ENCODE data around the gene RGS7.
A peak's percentile ranks its signal among the peaks of the same experiment; 100 is the strongest.

RGS7 gene

DNA sequence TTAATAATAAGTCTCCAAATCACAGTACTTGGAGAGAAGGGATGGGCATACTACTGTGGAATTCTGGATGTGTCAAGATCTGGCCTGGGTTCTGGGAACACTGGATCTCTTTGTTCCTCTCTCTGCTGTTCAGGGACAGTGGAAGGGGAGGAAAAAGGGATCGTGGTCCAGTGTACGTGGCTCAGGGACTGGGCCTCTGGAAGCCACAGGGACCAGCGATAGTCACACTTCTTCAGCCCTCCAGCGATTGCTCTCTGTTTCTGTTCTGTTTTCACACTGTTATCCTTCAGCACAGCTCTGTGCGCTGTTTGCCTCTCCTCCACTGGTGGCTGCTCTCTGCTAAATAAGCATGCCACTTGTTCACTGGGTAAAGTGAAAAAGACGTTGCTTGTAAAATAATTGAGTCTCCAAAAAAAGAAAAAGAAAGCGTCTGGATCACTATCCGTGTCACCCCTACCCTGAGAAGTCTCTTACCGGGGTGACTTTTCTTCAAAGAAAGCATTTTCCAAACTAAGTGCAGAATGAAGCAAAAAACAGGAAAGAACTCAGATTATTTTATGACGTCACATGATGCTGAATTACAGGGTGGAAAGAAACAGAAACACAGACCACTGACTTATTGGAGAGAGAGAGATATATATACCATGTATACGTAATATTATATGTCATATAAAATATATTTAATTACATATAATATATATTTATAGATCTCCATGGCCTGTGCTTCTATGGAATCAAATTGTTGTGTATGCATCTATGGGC, 279.4 kb downstream of the RGS7 start:
- DNase-seq (ENCODE audit: low spot score), result peak; percentile 81

DNA sequence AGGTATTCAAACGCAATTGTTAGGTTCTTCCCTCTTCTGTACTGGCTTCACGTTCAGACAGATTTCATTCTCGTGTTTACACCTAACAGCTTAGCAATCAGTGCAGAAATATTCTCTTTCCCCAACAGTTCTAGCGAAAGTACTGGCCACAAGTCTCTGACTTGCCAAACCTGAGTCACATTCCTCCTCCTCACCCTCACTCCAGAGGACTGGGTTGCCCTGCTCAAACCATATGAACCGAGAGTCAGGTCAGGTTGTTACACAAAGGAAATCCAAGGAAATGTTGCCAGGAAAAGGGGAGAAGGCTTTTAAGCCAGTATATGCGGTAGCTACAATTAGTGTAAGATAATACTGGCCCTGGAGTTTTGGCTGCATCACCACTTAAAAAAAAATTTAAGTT, 282.5 kb downstream of the RGS7 start:
- no peak for DNase-seq (ENCODE audit: low spot score)

DNA sequence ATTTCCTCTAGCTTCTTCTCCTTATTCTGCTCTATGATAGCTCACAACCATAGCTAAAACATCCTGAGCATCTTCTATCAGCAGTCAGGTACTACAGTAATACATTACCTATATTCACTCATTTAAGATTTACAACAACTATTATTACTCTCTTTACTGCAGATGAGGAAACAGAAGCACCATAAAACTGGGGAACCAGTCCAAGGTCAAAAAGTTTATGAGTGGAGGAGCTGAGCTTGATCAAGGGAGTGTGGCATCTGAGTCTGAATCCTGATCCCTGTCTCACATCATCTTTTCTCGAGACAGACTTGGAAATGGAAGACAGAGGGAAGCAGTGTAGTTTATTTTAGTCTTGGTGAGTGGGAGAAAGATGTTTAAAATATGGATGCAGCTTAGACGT, 288.6 kb downstream of the RGS7 start:
- no peak for DNase-seq (ENCODE audit: low spot score)

DNA sequence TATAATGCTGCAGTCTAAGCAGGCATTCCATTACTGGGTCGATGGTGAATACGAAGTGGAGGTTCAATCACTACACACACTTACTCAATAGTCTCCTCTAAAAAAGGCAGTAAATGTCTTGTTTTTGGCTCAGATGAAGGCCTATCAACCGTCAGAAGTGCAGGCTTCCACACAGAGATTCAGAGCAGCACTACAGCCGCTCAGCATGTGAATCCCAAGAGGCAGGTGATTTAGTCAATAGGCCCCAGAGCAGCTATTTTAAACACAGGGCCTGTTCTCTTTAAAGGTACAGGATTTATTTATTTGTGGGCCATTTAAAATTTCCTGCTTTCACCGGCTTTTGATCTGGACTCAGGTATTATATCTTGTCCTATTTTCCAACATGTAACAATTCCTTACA, 293.7 kb downstream of the RGS7 start:
- no peak for DNase-seq (ENCODE audit: low spot score)

DNA sequence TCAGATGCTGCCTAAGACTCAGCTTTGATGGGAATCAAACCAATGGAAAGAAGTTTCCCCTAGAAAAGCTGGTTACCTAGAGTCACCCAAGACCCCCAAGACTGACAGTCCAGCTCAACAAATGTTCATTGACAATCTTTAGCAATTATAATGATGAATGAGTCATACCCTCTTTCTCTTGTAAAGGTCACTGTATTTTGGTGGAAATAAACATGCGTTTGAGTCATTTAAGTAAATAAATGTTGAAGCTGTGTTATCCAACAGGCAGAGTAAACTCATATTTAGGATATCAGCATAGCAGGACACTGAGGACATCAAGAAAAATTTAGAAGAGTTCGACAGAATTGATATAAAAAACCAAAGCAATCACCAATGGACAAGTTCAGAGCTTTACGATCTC, 295.9 kb downstream of the RGS7 start:
- no peak for DNase-seq (ENCODE audit: low spot score)

DNA sequence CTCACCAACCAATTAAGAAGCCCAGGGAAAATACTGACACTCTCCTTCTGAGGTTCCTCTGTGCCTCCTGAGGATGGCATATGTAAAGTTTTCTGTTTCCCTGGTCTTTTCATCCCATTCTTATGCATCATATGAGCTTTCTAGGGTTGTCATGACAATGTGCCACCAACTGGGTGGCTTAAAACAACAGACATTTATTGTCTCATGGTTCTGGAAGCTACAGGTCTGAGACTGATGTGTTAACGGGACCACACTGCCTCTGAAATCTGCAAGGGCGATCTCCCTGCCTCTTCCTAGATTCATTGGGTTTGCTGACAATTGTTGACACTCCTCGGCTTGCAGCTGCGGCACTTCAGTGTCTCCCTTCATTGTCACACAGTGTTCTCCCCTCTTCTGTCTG, 308.4 kb downstream of the RGS7 start:
- no peak for DNase-seq (ENCODE audit: low spot score)

DNA sequence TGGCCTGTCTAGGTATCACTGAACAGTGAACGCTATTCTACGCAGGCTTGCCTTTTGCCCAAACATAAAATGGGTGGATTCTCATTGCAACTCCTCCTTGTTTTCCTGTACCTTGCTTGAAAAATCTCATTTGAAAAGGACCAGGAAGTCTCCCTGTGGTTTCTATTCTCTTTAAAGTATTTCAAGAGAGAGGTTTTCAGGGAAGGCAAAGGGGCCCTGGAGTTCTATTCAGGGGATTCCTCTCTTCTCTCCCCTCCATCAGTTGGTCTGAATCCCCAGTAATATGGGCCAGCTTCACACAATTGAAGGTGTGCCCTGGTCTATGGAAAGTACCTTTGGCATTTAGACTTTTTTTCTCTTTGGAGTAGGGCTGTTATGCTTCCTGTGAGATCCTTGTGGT, 311.3 kb downstream of the RGS7 start:
- DNase-seq (ENCODE audit: low spot score), result no peak

DNA sequence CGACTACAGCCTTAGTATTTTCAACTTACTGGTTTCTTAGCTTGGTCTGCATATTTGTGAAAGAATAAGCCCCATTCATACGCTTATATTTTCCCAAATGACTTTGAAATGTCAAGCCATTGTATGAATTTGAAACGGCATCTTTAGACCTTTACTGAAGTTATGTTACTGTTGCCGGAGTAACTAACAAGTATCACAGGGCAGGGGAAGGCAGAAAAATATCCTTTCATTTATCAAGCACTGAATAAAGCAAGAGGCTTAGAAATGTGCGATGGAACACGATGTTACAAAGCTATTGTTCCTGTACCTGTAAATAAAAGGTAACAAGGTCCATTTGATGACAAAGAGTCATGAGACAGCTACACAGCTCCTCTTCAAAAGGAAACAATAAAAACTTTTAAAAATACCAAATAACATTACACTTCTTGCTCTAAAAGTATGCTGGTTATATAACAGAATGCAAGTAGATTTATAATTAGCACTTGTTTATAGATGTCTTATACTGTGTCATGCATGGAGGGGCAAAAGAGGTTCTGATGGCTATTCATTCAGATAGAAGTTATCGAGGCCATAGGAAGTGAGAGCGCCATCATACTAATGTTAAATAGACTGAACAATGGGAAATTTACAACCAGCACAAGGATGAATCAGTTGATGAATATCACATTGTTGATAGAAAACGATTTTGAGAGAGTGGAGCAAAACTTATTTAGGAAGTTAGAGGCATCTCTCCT, 322.6 kb downstream of the RGS7 start:
- DNase-seq (ENCODE audit: low spot score), result no peak

DNA sequence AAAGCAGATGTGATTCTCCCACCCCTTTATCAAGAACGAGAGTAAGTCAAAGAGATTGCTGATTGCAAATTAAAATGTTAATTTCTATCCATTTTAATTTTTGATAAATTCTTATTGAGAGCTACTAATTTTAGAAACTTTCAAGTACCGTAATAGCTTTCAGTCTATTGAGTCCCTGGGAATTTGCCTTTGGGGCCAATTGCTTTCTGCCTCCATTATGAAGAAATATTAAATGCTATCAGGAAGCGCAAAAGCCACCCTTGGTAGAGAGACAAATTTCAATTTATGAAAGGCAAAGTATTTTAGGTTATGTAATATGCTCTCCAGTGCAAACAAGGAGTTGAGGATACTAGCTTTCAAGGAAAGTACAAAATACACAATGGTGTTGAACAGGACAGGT, 332.2 kb downstream of the RGS7 start:
- DNase-seq (ENCODE audit: low spot score), result no peak

DNA sequence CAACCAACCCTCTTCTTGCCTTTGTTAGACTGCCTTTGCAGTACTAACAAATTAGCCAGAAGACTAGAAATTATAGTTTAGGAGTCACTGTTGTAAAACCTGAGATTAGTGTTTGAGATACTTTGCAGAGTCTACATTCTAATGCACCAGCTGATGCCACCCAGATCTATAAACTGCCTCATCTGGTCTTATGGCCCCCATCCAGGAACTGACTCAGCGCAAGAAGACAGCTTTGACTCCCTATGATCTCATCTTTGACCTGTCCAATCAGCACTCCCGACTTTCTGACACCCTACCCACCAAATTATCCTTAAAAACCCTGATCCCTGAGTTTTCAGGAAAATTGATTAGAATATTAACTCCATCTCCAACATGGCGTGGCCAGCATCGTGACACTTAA, 334.6 kb downstream of the RGS7 start:
- DNase-seq (ENCODE audit: low spot score), result no peak

DNA sequence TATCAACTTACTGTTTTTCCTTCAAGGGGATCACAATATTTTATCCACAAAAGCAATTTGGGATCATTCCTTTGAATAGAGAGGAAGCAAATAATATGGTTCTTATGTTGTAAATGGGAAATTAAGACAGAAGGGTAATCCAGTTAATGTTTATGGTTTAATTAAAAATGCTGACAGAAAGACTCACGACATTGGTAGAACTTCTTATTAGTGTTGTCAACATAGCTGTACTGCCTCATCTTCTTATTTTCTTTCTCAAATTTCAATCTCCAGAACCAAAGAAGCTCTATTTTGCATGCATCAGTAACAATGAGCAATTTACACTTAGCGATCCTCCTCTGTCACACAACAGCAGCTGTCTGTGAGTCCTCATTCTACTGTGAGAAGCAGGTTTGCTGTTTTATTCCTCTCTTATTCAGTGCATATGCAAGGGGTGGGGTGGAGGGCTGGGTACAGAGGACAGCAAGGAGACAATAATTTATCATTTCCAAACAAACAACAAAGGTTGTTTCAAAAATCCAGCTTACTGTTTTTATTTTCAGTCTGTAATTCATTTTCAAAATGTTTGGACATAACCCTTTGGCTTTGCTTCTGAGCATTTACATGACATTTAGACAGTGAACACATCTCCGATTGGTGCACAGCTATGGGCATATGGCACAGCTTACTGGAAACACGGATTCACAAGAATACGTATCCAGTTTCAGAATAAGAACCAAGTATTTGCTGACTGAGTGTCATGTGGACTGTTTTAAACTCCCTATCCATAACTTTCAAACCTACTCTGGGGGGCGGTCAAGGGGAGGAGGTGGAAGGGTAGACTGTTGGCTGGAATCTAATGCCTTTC, 335.9 kb downstream of the RGS7 start:
- DNase-seq (ENCODE audit: low spot score), result no peak

DNA sequence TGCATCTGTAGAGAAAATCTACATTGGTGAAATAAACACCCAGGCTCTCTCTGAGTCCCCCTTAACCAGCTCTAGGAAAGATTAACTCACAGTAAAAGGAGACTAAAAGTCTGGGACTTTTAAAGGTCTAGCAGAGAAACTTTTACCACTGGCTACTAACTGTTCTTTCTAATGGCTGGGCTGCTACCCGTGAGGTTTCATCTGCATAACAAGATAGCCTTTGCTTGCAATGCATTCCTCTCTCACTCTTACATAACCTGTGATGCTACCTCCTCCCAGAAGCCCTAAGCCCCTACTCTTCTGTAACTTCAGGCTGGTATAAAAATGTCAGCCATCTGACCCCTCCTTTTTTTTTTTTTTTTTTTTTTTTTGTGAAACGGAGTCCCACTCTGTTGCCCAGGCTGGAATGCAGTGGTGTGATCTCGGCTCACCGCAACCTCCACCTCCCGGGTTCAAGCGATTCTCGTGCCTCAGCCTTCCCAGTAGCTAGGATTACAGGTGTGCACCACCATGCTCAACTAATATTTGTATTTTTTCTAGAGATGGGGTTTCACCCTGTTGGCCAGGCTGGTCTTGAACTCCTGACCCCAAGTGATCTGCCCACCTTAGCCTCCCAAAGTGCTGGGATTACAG, 344.2 kb downstream of the RGS7 start:
- no peak for DNase-seq (ENCODE audit: low spot score)

DNA sequence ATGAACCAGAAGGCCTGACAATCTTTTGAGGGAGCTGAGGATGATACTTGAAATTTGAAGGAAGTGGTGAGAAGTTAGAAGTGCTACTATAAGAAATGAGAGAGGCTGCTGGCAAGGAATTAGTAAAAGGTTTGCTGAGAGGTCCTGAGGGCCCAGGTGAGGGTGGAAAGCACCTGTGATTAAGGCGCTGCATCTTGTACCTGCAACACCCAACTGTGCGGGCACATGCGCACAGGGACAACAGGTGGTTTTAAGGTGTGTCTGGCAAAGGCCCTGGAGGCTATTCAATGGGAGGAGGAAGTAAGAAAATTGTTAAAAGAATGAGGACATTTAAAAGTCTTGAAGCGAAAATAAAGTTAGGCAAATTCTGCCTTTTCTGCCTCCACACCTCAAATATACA, 349.3 kb downstream of the RGS7 start:
- no peak for DNase-seq (ENCODE audit: low spot score)

DNA sequence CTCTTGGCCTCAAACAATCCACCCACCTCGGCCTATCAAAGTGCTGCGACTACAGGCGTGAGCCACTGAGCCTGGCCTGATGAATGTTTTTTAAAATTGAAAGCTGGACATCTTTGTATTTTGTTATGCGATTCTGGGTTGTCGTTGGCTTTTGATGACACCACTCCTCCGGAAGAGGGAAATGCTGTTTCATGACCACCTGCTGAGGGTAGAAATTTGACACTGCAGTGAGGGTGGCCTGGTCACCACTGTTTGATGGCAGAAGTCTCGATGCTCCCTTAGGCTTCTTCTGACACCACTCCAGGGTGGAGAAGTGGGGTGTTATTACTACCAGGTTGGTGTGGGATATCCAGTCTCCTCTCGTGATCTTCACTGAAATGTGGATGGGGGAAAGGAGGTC, 357.2 kb downstream of the RGS7 start:
- DNase-seq (ENCODE audit: low spot score), result no peak

DNA sequence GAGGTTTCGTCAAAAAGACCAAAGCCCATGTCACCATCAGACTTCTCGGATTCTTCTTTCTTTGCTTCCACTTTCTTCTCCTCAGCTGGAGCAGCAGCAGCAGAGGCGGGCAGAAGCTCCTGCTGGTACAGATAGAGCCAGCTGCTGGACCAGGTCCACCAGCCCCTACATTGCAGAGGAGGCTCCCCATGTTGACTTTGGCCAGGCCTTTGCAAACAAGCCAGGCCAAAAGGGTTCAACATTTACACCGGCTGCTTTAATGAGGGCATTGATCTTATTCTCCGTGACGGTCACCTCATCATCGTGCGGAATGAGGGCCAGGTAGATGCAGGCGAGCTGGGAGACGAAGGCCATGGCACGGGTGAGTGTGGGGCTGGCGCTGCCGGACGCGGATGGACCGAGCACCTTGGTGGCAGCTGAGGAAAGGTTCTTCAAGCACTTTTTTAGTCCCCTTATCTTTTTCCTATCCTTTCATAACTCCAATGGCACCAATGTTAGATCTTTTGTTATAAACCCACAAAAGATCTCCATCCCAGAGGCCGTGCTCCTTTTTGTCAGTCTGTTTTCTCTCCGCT, 358.5 kb downstream of the RGS7 start:
- DNase-seq (ENCODE audit: low spot score), result no peak

DNA sequence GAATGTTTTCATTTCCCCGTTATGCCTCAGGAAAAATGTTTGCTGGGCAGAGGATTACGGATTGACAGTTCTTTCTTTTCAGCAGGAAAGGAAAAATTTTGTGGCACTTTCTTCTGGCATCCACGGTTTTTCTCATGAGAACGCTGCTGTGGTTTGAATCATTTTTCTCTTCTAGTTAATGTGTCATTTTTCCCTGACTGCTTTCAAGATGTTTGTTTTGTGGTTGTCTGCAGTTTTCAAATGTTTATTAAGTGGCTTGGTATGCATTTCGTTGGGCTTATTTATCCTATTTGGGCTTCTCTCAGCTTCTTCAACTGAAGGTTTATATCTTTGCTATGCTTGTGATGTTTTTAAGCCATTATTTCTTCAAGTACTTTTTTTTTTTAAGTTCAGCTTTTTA, 359.0 kb downstream of the RGS7 start:
- DNase-seq (ENCODE audit: low spot score), result no peak

DNA sequence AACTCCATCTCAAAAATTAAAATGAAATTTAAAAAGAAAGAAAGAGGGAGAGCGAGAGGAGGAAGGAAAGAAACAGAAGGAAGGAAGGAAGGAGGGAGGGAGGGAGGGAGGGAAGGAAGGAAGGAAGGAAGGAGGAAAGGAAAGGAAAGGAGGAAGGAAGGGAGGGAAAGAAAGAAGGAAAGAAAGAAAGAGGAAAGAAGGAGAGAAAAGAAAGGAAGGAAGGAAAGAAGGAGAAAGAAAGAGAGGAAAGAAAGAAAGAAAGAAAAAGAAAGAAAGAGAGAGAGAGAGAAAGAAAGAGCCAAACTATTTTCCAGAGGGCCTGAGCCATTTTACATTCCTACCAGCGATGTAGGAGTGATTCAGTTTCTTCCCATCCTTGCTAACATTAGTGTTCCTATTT, 364.0 kb downstream of the RGS7 start:
- no peak for DNase-seq (ENCODE audit: low spot score)

DNA sequence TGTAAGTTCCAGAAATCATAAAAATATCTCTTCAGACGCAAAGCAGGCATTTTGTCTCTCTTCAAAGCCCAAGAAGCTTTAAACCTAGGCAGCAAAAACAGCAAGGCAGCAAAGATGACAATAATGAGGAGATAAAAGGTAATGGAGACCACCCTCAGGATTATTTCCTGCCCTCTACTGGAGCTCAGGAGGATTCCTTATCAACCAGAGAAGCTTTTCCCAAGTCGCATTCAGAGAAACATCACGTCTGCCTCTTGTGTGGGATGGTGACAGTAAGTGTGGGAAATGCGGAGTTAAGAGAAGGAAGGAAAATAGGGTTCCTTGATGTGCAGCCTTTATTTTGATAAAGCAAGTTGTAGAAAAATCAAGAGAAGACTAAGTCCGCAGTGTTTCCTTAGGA, 365.8 kb downstream of the RGS7 start:
- DNase-seq (ENCODE audit: low spot score), result no peak

DNA sequence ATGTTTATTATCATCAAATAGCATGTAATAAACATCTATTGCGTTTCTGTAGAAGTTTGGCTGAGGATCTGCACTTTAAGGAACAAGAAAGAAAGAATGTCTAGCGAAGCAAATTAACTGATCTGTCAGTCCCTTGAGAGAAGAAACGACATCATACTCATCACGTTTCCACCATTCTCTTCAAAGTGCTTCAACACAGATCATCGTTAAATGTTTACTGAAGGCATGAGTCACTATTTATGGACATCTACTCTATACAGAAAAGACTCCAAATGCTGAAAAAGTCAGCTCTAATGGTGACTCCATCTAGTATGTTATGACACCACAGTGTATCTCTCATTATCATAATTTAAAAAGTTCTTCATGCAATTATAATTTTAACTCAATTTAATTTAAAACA, 369.1 kb downstream of the RGS7 start:
- no peak for DNase-seq (ENCODE audit: low spot score)

DNA sequence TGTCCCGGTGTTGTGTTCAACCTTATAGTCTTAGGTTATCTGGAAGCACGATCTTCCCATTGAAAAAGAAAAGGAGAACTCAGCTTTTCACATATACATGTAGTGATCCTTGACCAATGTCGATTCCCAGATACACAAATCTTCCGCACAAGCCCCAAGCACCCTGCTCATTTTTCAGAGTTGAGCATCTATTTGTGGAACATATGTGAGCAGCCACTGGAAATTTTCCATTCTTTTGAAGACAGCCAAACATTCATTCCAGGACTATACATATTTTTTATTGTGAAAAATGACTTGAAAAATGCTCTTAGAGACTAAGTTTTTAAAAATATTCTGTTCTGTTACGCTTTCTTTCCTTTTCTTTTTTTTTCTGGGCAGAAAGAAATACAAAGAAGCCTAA, 371.9 kb downstream of the RGS7 start:
- DNase-seq (ENCODE audit: low spot score), result no peak

DNA sequence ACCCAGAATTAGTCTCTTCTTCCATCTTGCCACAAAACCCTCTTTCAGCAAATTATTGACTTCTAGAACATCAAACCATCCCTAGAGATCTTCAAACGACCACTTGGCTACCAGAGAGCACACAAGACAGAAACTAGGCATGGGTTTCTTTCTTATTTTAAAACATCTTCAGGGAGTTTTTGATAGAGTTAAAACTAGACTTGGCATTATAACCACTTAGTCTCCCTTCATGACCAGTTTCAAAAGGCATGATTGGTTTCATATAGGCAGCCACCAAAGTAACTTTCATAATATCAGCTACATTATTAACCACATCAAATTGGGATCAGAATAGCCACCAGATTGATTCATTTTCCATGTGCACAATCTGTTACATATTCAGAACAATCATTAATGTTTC, 376.7 kb downstream of the RGS7 start:
- no peak for DNase-seq (ENCODE audit: low spot score)

DNA sequence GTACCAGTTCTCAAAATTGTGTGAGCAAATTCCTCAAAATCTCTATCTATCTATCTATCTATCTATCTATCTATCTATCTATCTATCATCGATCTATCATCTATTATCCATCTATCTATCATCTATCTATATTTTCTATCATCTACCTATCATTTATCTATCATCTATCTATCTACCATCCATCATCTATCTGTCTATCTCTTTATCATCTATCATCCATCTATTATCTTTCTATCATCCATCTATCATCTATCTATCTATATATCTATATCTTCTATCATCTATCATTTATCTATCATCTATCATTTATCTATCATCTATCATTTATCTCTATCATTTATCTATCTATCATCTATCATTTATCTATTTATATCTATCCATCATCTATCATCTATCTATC, 380.3 kb downstream of the RGS7 start:
- DNase-seq (ENCODE audit: low spot score), result no peak

All from pons (tissue), 1 donor.